Measurements from ENCODE around the gene DENND1A.

The DENND1A gene

GRCh38 chr9:123562844-123563346, 367.0 kb downstream of the DENND1A start:
- no peak overlapping the region for H3K27ac ChIP-seq
- peak; percentile 53 for DNase-seq (ENCODE audit: low read depth, low spot score)

GRCh38 chr9:123561046-123561445, 368.9 kb downstream of the DENND1A start:
- DNase-seq (ENCODE audit: low read depth, low spot score) = no peak
- no peak overlapping the region for H3K27ac ChIP-seq

GRCh38 chr9:123556464-123557435, 373.2 kb downstream of the DENND1A start:
- H3K27ac ChIP-seq = no peak overlapping the region
- DNase-seq (ENCODE audit: low read depth, low spot score) = no peak

GRCh38 chr9:123555646-123556045, 374.3 kb downstream of the DENND1A start:
- H3K27ac ChIP-seq = no peak overlapping the region
- no peak for DNase-seq (ENCODE audit: low read depth, low spot score)

- H3K27ac ChIP-seq = no peak overlapping the region
- DNase-seq (ENCODE audit: low read depth, low spot score) = no peak
Measured at GRCh38 chr9:123552530-123552929, 377.4 kb downstream of the DENND1A start.

- DNase-seq (ENCODE audit: low read depth, low spot score) = no peak
- H3K27ac ChIP-seq = no peak overlapping the region
Measured at GRCh38 chr9:123551734-123552133, 378.2 kb downstream of the DENND1A start.

- no peak overlapping the region for H3K27ac ChIP-seq
- DNase-seq (ENCODE audit: low read depth, low spot score) = no peak
Measured at GRCh38 chr9:123550797-123551196, 379.1 kb downstream of the DENND1A start.

- no peak for DNase-seq (ENCODE audit: low read depth, low spot score)
- no peak overlapping the region for H3K27ac ChIP-seq
Measured at GRCh38 chr9:123550012-123550411, 379.9 kb downstream of the DENND1A start.

- DNase-seq (ENCODE audit: low read depth, low spot score) = no peak
- no peak overlapping the region for H3K27ac ChIP-seq
Measured at GRCh38 chr9:123548741-123549545, 381.0 kb downstream of the DENND1A start.

- no peak overlapping the region for H3K27ac ChIP-seq
- DNase-seq (ENCODE audit: low read depth, low spot score) = peak; percentile 2
Measured at GRCh38 chr9:123544007-123544827, 385.7 kb downstream of the DENND1A start.

- H3K27ac ChIP-seq = no peak overlapping the region
- no peak for DNase-seq (ENCODE audit: low read depth, low spot score)
Measured at GRCh38 chr9:123543492-123543891, 386.4 kb downstream of the DENND1A start.

GRCh38 chr9:123542435-123543225, 387.3 kb downstream of the DENND1A start:
- DNase-seq (ENCODE audit: low read depth, low spot score) = no peak
- H3K27ac ChIP-seq = no peak overlapping the region

- H3K27ac ChIP-seq = no peak overlapping the region
- no peak for DNase-seq (ENCODE audit: low read depth, low spot score)
Measured at GRCh38 chr9:123541411-123541810, 388.5 kb downstream of the DENND1A start.

GRCh38 chr9:123540457-123540856, 389.5 kb downstream of the DENND1A start:
- DNase-seq (ENCODE audit: low read depth, low spot score) = no peak
- no peak overlapping the region for H3K27ac ChIP-seq

GRCh38 chr9:123537809-123538208, 392.1 kb downstream of the DENND1A start:
- DNase-seq (ENCODE audit: low read depth, low spot score) = no peak
- no peak overlapping the region for H3K27ac ChIP-seq

- DNase-seq (ENCODE audit: low read depth, low spot score) = no peak
- H3K27ac ChIP-seq = no peak overlapping the region
Measured at GRCh38 chr9:123536455-123536868, 393.5 kb downstream of the DENND1A start.

- no peak for DNase-seq (ENCODE audit: low read depth, low spot score)
- no peak overlapping the region for H3K27ac ChIP-seq
Measured at GRCh38 chr9:123534336-123534735, 395.6 kb downstream of the DENND1A start.

- DNase-seq (ENCODE audit: low read depth, low spot score) = no peak
Measured at GRCh38 chr9:123530244-123530643, 399.7 kb downstream of the DENND1A start.

GRCh38 chr9:123528501-123528900, 401.4 kb downstream of the DENND1A start:
- DNase-seq (ENCODE audit: low read depth, low spot score) = no peak
- H3K27ac ChIP-seq = no peak overlapping the region

More at GRCh38 chr9:123530244-123530643, 399.7 kb downstream of the DENND1A start:
- no peak overlapping the region for H3K27ac ChIP-seq

Measured in epithelial cell of prostate (primary cell).